MM.1S (cell line): Measurements from ENCODE around the gene SEPTIN2.
A peak's percentile ranks its signal among the peaks of the same experiment; 100 is the strongest.

Experiments
- DNase-seq: peaks from one replicate; pipeline ENCODE4 v3.0.0-alpha.2; 2015
- H2AFZ ChIP-seq: fragments of 300-600 bp; sonication (generic); 2 replicates; pipeline ENCODE4 v1.6.0; 2016; ENCODE audit warnings: antibody characterized with exemption, low read length
- H3F3A ChIP-seq: fragments of 300-600 bp; sonication (generic); 2 replicates; pipeline ENCODE4 v1.6.1; 2016; ENCODE audit warnings: mild to moderate bottlenecking, antibody characterized with exemption, low read length, moderate library complexity, mixed read lengths; ENCODE audit not compliant: insufficient read depth
- H3K27ac ChIP-seq: fragments of 300-600 bp; sonication (generic); 2 replicates; pipeline ENCODE4 v1.5.1; 2016; ENCODE audit warnings: mild to moderate bottlenecking, low read length
- H3K27me3 ChIP-seq: fragments of 300-600 bp; sonication (generic); replicated peaks from 2 replicates; pipeline ENCODE4 v1.6.0; 2016; ENCODE audit warnings: low read length; ENCODE audit not compliant: insufficient read depth
- H3K36me3 ChIP-seq: fragments of 300-600 bp; sonication (generic); replicated peaks from 2 replicates; pipeline ENCODE4 v1.6.1; 2016; ENCODE audit warnings: mild to moderate bottlenecking, low read length, mixed read lengths; ENCODE audit not compliant: insufficient read depth
- H3K4me1 ChIP-seq: fragments of 300-600 bp; sonication (generic); 2 replicates; pipeline ENCODE4 v1.6.1; 2016; ENCODE audit warnings: low read length, mixed read lengths
- H3K4me2 ChIP-seq: fragments of 300-600 bp; sonication (generic); 2 replicates; pipeline ENCODE4 v1.6.0; 2016; ENCODE audit warnings: low read depth, low read length
- H3K4me3 ChIP-seq: fragments of 300-600 bp; sonication (generic); 2 replicates; pipeline ENCODE4 v1.5.1; 2016; ENCODE audit warnings: low read length, mixed read lengths
- H3K79me2 ChIP-seq: fragments of 300-600 bp; sonication (generic); 2 replicates; pipeline ENCODE4 v1.6.1; 2016; ENCODE audit warnings: mixed run types, low read length, mixed read lengths
- H3K9ac ChIP-seq: fragments of 300-600 bp; sonication (generic); 2 replicates; pipeline ENCODE4 v1.6.1; 2016; ENCODE audit warnings: low read length, mixed read lengths
- H3K9me2 ChIP-seq: fragments of 300-600 bp; sonication (generic); replicated peaks from 2 replicates; pipeline ENCODE4 v1.6.1; 2016; ENCODE audit warnings: mild to moderate bottlenecking, low read length, mixed read lengths; ENCODE audit not compliant: insufficient read depth
- H3K9me3 ChIP-seq: fragments of 300-600 bp; sonication (generic); replicated peaks from 2 replicates; pipeline ENCODE4 v1.6.1; 2016; ENCODE audit warnings: mild to moderate bottlenecking, low read length, mixed read lengths; ENCODE audit not compliant: insufficient read depth
- H4K20me1 ChIP-seq: fragments of 300-600 bp; sonication (generic); 2 replicates; pipeline ENCODE4 v1.6.1; 2016; ENCODE audit warnings: mild to moderate bottlenecking, low read length, moderate library complexity, mixed read lengths; ENCODE audit not compliant: insufficient read depth
- CTCF ChIP-seq: fragments of 300-600 bp; sonication (generic); IDR thresholded peaks from 2 replicates; pipeline ENCODE4 v1.5.1; 2016; ENCODE audit warnings: antibody characterized with exemption, low read length, mixed read lengths
- EZH2 ChIP-seq: fragments of 300-600 bp; sonication (generic); optimal IDR thresholded peaks from 2 replicates; pipeline ENCODE3; 2017; ENCODE audit warnings: low read depth, mild to moderate bottlenecking, antibody characterized with exemption, low read length, mixed read lengths
- EZH2phosphoT487 ChIP-seq: fragments of 300-600 bp; sonication (generic); IDR thresholded peaks from 2 replicates; pipeline ENCODE4 v1.6.1; 2018; ENCODE audit warnings: antibody characterized with exemption, low read length

The SEPTIN2 gene

GRCh38 chr2:241307055-241307454, 8.7 kb upstream of the SEPTIN2 start:
- no peak overlapping the region for H3K4me3 ChIP-seq
- DNase-seq, result peak; percentile 76
- no peaks in the 10 kb centered on the region for H3K9me3 ChIP-seq
- H2AFZ ChIP-seq, result no peak overlapping the region
- H3K4me1 ChIP-seq, result peaks cover 38% of the 10 kb centered on the region
- no peaks in the 10 kb centered on the region for H4K20me1 ChIP-seq
- H3F3A ChIP-seq, result peaks cover 35% of the 10 kb centered on the region
- H3K9me2 ChIP-seq, result no peaks in the 10 kb centered on the region
- H3K36me3 ChIP-seq, result no peaks in the 10 kb centered on the region
- H3K9ac ChIP-seq, result peak overlapping the region; percentile 25; the same call in 1 of the 2 replicates
- no peak for TF ChIP-seq CTCF
- TF ChIP-seq EZH2, result no peak
- no peak for TF ChIP-seq EZH2phosphoT487
- H3K79me2 ChIP-seq, result peaks cover 96% of the 10 kb centered on the region
- H3K27me3 ChIP-seq, result no peaks in the 10 kb centered on the region
- peak overlapping the region; percentile 62 for H3K4me2 ChIP-seq
- peak overlapping the region; percentile 67; the same call in 1 of the 2 replicates for H3K27ac ChIP-seq

- H3K4me1 ChIP-seq, result peaks cover 48% of the 10 kb centered on the region
- H3K9ac ChIP-seq, result no peak overlapping the region
- TF ChIP-seq EZH2phosphoT487 (no peak), CTCF (no peak), EZH2 (no peak)
- H3F3A ChIP-seq, result peaks cover 36% of the 10 kb centered on the region
- no peaks in the 10 kb centered on the region for H3K9me2 ChIP-seq
- H3K36me3 ChIP-seq, result no peaks in the 10 kb centered on the region
- H3K79me2 ChIP-seq, result peaks cover 96% of the 10 kb centered on the region
- H3K4me2 ChIP-seq, result no peak overlapping the region
- no peaks in the 10 kb centered on the region for H4K20me1 ChIP-seq
- H3K9me3 ChIP-seq, result no peaks in the 10 kb centered on the region
- DNase-seq, result no peak
- H3K27me3 ChIP-seq, result no peaks in the 10 kb centered on the region
- H2AFZ ChIP-seq, result no peak overlapping the region
- no peak overlapping the region for H3K4me3 ChIP-seq
- H3K27ac ChIP-seq, result no peak overlapping the region
Observed at GRCh38 chr2:241308267-241308666, 7.5 kb upstream of the SEPTIN2 start.

GRCh38 chr2:241308832-241309500, 6.8 kb upstream of the SEPTIN2 start:
- Histone ChIP-seq H3K9me2 (no peaks in the 10 kb centered on the region), H3K4me2 (peak overlapping the region; percentile 64; the same call in 1 of the 2 replicates), H3K9ac (peak overlapping the region; percentile 24; the same call in 1 of the 2 replicates), H3K9me3 (no peaks in the 10 kb centered on the region), H3K4me1 (peaks cover 52% of the 10 kb centered on the region), H3K27me3 (no peaks in the 10 kb centered on the region), H3K79me2 (peaks cover 96% of the 10 kb centered on the region), H2AFZ (no peak overlapping the region), H3F3A (peaks cover 36% of the 10 kb centered on the region), H3K4me3 (no peak overlapping the region), H4K20me1 (no peaks in the 10 kb centered on the region), H3K27ac (peak overlapping the region; percentile 70), H3K36me3 (no peaks in the 10 kb centered on the region)
- TF ChIP-seq CTCF (no peak), EZH2phosphoT487 (no peak), EZH2 (no peak)
- no peak for DNase-seq
